GM18511 (cell line): ENCODE results near the gene ANKRD29.
"Not testable (repeated sequence)": the region's sequence is repeated elsewhere in the genome, so short reads cannot be mapped to it uniquely, and the experiment has no call there.

Source experiments
- ATAC-seq: cut with Tn5 transposase; IDR thresholded peaks from one replicate; pipeline ENCODE4 v1.9.1; 2021; ENCODE audit warnings: mild to moderate bottlenecking, moderate library complexity; ENCODE audit not compliant: unreplicated experiment

ANKRD29 gene

DNA sequence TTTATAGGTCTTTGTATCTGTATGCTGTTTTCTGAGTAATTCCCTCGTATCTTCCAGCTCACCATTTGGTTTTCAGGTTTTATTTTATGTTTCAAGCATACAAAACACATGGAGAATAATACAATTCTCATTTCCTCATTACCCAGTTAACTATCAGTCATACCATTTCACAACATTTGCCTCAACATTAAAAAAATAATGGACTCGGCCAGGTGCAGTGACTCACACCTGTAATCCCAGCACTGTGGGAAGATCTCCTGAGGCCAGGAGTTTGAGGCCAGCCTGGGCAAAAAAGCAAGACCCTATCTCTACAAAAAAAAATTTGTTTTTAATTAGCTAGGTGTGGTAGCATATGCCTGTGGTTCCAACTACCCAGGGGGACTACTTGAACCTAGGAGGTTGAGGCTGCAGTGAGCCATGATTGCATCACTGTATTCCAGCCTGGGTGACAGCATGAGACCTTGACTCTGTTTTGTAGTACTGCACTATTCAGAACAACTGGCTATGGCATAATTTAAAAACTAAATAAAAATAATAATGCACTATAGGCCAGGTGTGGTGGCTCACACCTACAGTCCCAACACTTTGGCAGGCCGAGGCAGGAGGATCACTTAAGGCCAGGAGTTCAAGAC, 96.7 kb downstream of the ANKRD29 start:
- ATAC-seq: no peak

DNA sequence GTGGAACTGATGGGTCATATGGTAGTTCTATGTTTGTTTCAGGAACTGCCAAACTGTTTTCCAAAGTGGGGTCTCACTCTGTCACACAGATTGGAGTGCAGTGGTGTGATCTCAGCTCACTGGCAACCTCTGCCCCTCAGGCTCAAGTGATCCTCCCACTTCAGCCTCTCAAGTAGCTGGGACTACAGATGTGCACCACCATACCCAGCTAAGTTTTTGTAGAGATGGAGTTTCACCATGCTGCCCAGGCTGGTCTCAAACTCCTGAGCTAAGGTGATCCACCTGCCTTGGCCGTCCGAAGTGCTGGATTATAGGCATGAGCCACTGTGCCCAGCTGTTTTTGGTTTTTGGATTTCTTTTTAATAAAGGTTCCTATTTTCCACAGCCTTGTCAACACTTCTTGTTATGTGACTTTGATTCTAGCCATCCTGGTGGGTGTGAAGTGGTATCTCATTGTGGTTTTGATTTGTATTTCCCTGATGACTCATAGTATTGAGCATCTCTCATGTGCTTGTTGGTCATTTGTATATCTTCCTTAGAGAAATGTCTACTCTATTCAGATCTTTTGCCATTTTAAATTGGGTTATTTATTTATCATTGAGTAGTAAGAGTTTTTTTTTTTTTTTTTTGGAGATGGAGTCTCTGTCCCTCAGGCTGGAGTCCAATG, 99.2 kb downstream of the ANKRD29 start:
- ATAC-seq: no peak

DNA sequence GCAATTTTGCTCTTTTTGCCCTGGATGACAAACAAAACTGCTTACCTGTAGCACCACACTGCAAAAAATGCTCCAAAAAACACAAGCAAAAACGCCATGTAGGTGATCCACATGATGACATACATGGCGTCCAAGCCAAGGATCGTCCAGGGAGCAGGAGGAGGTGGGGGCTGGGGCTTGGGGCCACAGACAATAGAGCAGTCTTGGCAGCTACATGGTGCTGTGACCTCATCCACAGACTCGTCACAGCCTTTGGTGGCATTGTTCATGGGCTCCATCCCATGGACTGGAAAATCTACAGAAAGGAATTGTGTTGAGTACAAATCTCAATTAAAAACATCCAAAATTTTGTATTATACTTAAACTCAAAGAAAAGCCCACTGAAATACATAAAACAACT, 102.5 kb downstream of the ANKRD29 start:
- no peak for ATAC-seq

DNA sequence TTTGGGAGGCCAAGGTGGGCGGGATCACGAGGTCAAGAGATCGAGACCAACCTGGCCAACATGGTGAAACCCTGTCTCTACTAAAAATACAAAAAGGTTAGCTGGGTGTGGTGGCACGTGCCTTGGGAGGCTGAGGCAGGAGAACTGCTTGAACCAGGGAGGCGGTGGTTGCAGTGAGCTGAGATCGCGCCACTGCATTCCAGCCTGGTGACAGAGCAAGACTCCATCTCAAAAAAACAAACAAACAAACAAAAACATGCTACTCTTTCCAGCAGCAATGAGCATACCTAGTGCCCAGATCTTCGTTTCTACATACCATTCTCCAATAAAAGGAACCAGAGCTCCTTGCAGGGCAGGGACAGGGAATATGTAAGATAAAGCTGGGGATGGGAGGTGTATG, 105.2 kb downstream of the ANKRD29 start:
- ATAC-seq: not testable (repeated sequence)

DNA sequence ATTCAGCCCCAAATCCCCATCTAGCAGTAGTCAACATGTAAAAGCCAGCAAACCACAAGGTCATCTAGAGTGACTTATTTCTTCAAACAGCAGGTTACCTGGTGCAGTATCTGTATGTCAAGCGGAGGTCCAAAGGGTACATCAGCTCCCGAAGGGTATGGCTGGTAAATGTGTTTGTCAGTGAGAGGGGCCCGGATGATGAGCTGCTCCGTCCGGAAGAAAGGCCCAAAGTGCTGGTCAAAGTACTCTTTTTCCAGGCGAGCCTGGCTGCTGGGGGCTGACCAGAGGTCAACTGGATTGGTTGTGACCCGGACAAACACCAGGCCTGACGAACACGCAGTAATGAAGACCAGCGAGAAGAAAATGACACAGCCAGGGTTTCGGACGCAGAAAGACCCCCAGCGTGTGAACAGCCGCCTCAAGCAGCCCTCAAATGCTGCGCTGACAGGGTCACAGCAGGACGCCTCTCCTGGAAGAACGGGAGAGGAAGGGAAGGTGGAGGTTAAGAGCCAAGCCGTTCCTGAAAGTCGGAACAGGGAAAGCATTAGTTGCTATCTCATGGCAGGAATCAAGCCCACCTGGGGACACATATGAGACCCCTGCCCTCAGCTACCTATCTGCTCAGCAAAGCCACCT, 106.4 kb downstream of the ANKRD29 start:
- ATAC-seq: no peak

DNA sequence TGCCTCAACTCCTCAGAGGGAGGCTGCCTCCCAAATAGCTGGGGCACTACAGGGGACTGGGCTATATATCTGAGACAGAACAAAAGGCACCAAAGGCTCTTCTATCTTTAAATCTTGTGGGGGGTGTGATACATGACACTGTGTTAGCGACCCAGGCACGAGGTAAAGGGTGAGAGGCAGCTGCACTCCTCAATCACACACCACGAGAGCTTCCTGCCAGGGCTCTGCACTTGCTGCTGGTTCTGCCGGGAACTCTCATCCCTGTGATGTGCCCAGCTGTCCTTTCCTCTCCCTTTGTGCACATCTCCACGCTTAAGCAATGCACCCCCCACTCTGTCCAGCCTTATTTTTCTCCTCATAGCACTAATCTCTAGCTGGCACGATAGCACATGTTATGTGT, 108.8 kb downstream of the ANKRD29 start:
- ATAC-seq: no peak

DNA sequence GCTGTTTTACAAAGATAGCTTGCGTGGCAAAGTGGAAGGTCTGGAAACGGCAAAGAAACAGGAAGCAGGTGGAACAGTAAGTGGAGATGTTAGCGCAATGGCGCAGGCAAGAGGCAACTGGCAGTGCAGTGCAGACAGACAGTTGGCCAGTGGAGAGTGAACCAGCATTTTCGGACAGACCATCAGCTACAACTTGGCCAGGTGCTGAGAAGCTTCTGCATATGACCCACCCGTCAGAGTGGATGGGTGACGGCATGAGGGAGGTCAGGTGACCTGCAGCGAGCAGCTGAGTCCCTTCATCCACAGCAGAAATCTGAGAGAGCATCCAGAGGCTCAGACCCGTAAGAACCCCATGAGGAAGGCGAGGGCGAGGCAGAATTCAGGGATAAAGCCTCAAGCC, 110.2 kb downstream of the ANKRD29 start:
- ATAC-seq: no peak

DNA sequence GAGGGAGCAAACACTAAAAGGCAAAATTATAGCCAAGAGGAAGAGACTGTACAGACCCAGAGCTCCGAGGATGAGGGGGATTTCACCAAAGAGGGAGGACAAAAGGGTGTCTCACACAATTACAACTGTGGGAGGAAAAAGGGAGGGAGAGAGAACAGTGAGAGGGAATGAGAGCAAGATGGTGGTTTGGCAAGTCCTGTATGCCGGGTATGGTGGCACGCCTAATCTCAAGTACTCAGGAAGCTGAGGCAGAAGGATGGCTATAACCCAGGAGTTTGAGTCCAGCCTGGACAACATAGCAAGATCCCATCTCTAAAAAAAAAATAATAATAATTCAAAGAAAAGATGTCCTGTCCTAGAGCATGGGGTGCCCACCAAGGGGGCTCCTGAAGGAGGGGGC, 110.7 kb downstream of the ANKRD29 start:
- no peak for ATAC-seq

DNA sequence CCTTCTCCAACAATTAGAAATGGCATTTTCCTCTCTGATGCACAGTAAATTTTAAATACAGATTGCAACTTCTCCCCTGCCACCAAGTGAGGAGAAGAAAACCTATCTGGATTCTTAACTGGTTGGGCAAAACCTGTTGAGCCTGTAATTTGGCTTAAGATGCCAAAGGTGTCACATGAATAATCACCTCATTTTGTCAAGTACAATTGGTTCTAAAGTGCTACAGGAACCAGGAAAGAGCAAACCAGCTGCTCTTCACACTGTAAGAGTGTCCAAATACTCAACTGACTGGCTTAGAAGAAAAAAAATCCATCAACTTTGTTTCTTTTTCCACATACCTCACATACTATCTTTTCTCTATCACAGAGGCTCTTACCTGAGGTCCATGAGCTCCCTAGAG, 111.8 kb downstream of the ANKRD29 start:
- no peak for ATAC-seq
